ENCODE measurements around the gene FCRLA. TPM values are rescaled to one million over a fixed set of nuclear protein-coding genes. Genes with fewer than 3 reads are reported as not detected.

Gene FCRLA
- total RNA-seq, 2 donors from 2014 or later, result not detected

- no peak for DNase-seq (ENCODE audit: low spot score)
- no peaks in the 10 kb centered on the region for H3K36me3 ChIP-seq
- H3K4me1 ChIP-seq (ENCODE audit: control insufficient read depth in 1 of 2, low read depth in 2 of 2), result no peaks in the 10 kb centered on the region
- H3K4me3 ChIP-seq, result no peak overlapping the region
- no peaks in the 10 kb centered on the region for H3K27me3 ChIP-seq (replicated peaks; ENCODE audit: insufficient read depth)
- ATAC-seq (ENCODE audit: insufficient number of reproducible peaks, low FRiP score, low read depth), result no peak
- no peaks in the 10 kb centered on the region for H3K9me3 ChIP-seq
- no peak for TF ChIP-seq CTCF (IDR thresholded peaks at IDR 0.05)
- no peak overlapping the region for H3K27ac ChIP-seq
Measured at GRCh38 chr1:161676441-161676840, 30.6 kb upstream of the FCRLA start.

GRCh38 chr1:161676958-161677689 is 29.9 kb upstream of the FCRLA start:
- Histone ChIP-seq H3K36me3 (no peaks in the 10 kb centered on the region), H3K27me3 (replicated peaks; ENCODE audit: insufficient read depth) (no peaks in the 10 kb centered on the region), H3K4me1 (ENCODE audit: control insufficient read depth in 1 of 2, low read depth in 2 of 2) (no peaks in the 10 kb centered on the region), H3K27ac (no peak overlapping the region), H3K9me3 (no peaks in the 10 kb centered on the region), H3K4me3 (no peak overlapping the region)
- ATAC-seq (ENCODE audit: insufficient number of reproducible peaks, low FRiP score, low read depth) (no peak), DNase-seq (ENCODE audit: low spot score) (no peak)
- no peak for TF ChIP-seq CTCF (IDR thresholded peaks at IDR 0.05)

DNA sequence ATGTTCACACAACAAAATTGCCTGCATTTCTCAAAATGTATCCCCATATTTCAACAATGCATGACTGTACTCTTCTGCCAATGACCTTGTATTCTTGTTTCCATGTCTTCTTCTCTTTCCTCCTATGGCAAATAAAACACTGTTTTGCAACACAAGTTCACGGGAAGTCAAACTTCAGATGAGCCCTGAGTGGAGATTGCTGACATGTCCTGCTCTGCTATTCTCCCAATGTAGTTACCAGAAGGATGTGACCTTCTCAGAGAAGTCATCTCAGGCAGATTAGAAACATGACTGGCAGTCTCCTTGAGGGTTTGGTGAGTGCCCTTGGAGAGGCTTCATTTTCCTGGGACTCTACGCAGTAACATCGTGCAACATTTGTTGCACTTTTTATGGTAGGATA is 28.5 kb upstream of the FCRLA start:
- ATAC-seq (ENCODE audit: insufficient number of reproducible peaks, low FRiP score, low read depth), result no peak

GRCh38 chr1:161681879-161682278 is 25.1 kb upstream of the FCRLA start:
- ATAC-seq (ENCODE audit: insufficient number of reproducible peaks, low FRiP score, low read depth) (no peak), DNase-seq (ENCODE audit: low spot score) (no peak)
- H3K27me3 ChIP-seq (replicated peaks; ENCODE audit: insufficient read depth), result no peaks in the 10 kb centered on the region
- no peaks in the 10 kb centered on the region for H3K4me1 ChIP-seq (ENCODE audit: control insufficient read depth in 1 of 2, low read depth in 2 of 2)
- no peak for TF ChIP-seq CTCF (IDR thresholded peaks at IDR 0.05)
- H3K9me3 ChIP-seq, result no peaks in the 10 kb centered on the region
- H3K4me3 ChIP-seq, result no peak overlapping the region
- no peak overlapping the region for H3K27ac ChIP-seq
- H3K36me3 ChIP-seq, result no peaks in the 10 kb centered on the region

More for the DNA sequence above, 28.5 kb upstream of the FCRLA start:
- Histone ChIP-seq H3K27ac (no peak overlapping the region), H3K4me3 (no peak overlapping the region), H3K27me3 (replicated peaks; ENCODE audit: insufficient read depth) (no peaks in the 10 kb centered on the region), H3K36me3 (no peaks in the 10 kb centered on the region), H3K9me3 (no peaks in the 10 kb centered on the region), H3K4me1 (ENCODE audit: control insufficient read depth in 1 of 2, low read depth in 2 of 2) (no peaks in the 10 kb centered on the region)
- DNase-seq (ENCODE audit: low spot score), result no peak
- no peak for TF ChIP-seq CTCF (IDR thresholded peaks at IDR 0.05)

GRCh38 chr1:161688946-161689345 is 18.1 kb upstream of the FCRLA start:
- H3K4me3 ChIP-seq, result no peak overlapping the region
- H3K4me1 ChIP-seq (ENCODE audit: control insufficient read depth in 1 of 2, low read depth in 2 of 2), result no peaks in the 10 kb centered on the region
- H3K36me3 ChIP-seq, result no peaks in the 10 kb centered on the region
- DNase-seq (ENCODE audit: low spot score) (no peak), ATAC-seq (ENCODE audit: insufficient number of reproducible peaks, low FRiP score, low read depth) (no peak)
- TF ChIP-seq CTCF (IDR thresholded peaks at IDR 0.05), result no peak
- H3K27me3 ChIP-seq (replicated peaks; ENCODE audit: insufficient read depth), result no peaks in the 10 kb centered on the region
- H3K27ac ChIP-seq, result no peak overlapping the region
- H3K9me3 ChIP-seq, result no peaks in the 10 kb centered on the region

Measured in thoracic aorta (tissue), 2 donors.